Measurements from ENCODE around the gene MYOF. TPM values are rescaled to one million over a fixed set of nuclear protein-coding genes. Genes with fewer than 3 reads are reported as not detected.
"Not testable (repeated sequence)": the region's sequence is repeated elsewhere in the genome, so short reads cannot be mapped to it uniquely, and the experiment has no call there.

The MYOF gene
- total RNA-seq, 1 donor from 2014 or later, result 21.0 TPM

DNA sequence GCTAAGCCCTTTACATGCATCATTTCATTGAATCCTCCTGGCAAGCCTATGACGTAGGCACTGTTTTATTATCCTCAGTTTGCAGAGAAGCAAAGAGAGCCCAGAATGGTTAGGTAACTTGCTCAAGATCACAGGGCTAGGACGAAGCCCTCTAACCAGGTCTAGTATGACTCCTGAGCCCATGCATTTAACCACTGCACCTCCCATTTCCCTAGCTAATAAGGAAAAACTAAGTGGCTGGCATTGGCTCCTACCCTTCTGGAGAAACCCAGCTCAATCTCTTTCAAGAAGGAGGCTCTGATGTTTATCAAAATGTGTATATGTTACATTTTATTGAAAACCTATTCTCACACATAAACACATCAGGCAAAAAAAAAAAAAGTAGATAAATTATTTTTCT, 19.8 kb downstream of the MYOF start:
- intact Hi-C loops (cut with micrococcal nuclease), result no loop called here
- no peak for DNase-seq
- ATAC-seq, result no peak

DNA sequence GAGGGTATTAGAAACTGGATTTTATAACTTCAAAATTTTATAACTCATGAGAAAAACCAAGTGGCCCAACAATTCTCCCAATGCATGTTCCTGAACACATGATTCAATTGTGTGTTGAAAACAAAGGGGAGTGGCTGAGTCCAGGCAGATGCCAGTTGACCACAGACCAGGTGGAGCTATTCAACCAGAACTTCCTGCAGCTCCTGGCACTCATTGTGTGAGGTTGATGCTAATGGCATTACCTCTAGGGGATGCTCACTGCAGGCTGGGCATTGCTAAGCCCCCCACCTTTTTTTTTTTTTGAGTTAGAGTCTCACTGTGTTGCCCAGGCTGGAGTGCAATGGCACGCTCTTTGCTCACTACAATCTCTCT, 20.3 kb downstream of the MYOF start:
- ATAC-seq, result no peak
- DNase-seq, result no peak
- intact Hi-C loops (cut with micrococcal nuclease), result no loop called here

DNA sequence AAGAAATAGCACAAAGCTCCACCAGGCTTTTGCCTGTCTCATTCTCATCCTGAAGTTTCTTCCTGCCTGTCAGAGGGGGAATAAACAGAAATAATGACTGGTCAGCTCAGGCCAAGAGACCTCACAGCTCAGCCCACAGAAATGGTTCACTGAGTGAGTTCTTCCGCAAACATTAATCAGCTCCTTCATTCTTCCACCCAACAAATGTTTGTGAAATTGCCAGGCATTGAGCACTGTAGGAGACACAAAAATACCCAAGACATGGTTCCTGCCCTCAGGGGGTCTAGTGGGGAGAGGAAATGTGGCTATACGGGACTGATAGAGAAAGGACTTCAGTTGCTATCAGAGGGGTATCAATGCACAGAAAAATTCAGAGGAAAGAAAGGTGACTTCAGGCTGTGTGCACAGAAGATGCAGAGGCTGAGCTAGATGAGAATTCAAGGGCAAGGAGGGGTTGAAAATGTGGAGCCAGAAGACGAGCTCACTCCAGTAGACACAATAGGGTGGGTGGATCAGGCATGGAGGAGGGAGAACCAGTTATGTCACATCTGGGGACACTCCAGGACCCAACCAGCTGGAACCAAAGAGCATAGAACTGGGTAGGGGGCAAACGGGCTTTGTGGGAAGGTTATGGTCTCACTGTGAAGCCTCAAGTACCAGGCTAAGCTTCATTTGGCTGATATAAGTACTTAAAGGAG, 20.9 kb downstream of the MYOF start:
- DNase-seq (no peak), ATAC-seq (no peak)
- intact Hi-C loops (cut with micrococcal nuclease), result no loop called here

DNA sequence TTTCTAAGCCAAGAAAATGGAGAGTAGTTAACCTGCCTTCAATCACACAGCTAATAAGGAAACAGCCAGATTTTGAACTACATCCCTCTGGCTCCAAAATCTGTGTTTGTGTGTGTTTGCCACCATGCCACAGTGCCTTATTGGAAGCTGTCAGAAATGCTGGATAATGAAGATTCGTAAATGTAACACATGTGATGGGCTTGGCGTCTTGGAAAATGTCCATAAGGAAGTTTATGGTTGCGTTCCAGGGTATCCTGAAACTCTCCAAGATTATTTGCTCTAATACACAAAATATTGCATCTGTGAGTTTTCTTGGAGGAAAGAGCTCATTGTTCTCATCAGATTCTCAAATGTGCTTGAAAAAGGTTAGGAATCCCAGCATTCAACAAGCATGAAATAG, 22.7 kb downstream of the MYOF start:
- intact Hi-C loops (cut with micrococcal nuclease), result no loop called here
- no peak for ATAC-seq

DNA sequence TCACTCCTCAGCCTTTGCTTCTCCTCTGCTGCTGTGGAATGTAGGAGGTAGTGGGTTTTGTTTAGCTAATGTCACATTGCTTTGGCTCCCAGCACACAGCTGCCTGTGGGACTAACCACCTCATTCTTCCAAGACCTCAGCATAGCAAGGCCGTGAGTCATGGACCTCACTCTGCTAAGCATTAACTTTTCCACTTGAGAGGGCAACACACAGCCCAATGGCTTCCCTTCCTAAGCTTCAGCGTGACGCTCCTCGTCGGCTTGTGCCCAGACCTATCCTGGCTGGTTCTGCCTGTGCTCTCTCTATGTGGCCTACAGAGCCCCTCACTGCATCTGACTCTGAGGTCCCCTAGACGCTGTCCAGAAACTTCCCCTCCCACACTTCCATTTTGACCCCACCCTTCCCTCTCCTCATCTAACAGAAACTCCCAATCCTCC, 23.3 kb downstream of the MYOF start:
- peak; percentile 42 for DNase-seq
- intact Hi-C loops (cut with micrococcal nuclease), result no loop called here
- ATAC-seq, result peak; percentile 87

More for the DNA sequence above, 22.7 kb downstream of the MYOF start:
- no peak for DNase-seq

DNA sequence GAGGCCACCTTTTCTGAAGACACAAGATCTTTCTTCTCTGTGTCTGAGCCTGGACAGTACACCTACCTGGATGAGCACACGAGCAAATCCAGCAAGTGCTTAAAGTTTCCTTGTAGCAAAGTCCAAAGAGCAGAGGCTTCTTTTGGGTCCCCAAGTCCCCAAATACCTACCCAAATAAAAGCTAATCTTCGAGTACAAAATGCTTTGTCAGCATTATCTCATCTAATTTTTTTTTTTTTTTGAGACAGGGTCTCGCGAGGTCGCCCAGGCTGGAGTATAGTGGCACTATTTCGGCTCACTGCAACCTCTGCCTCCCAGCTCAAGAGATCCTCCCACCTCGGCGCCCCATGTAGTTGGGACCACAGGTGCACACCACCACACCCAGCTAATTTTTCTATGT, 24.6 kb downstream of the MYOF start:
- no peak for DNase-seq
- ATAC-seq, result no peak
- intact Hi-C loops (cut with micrococcal nuclease), result no loop called here

DNA sequence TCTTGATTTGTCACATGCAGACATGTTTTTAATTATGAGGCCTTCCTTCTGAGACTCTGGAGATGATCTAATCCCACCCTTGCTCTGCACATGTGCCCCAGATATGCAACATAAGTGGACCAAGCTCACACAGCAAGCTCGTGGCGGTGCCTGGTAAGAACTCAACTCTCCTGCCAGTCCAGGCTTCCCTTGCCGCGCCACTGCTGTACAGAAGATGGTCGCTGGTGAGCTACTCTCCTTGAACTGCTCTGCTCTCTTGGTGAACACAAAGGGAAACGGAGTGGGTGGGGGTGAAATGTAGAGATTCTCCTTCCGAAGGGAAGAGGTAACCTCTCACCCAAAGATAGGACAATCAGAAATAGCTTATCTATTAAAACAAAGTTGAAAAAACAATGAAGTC, 25.7 kb downstream of the MYOF start:
- ATAC-seq, result no peak
- no peak for DNase-seq
- intact Hi-C loops (cut with micrococcal nuclease), result no loop called here

DNA sequence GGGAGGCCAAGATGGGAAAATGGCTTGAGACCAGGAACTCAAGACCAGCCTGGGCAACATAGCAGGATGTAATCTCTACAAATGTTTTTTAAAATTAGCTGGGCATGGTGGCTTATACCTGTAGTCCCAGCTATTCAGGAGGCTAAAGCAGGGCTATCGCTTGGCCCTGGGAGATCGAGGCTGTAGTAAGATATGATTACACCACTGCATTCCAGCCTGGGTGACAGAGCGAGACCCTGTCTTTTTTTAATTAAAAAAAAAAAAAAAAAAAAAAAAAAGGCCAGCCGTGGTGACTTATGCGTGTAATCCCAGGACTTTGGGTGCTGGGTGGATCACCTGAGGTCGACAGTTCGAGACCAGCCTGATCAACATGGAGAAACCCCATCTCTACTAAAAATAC, 27.4 kb downstream of the MYOF start:
- ATAC-seq (no peak), DNase-seq (no peak)
- intact Hi-C loops (cut with micrococcal nuclease), result no loop called here

DNA sequence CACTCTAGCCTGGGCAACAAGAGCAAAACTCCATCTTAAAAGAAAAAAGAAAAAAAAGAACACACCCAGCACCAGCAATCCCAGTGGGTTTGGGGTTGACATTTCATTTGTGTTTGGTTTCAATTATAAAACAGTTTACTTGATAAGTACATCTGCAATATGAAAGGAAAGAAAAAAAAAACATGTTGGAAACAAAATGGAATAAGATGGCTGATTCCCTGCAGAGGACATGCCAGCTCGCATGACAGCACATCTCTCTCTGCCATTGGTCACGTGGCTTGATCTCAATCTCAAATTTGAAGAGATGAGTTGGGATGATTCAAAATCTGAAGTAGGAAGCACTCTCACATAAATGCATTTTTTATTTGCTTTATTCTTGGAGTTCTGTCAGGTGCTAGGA, 28.0 kb downstream of the MYOF start:
- no peak for ATAC-seq
- DNase-seq, result no peak
- intact Hi-C loops (cut with micrococcal nuclease), result no loop called here

DNA sequence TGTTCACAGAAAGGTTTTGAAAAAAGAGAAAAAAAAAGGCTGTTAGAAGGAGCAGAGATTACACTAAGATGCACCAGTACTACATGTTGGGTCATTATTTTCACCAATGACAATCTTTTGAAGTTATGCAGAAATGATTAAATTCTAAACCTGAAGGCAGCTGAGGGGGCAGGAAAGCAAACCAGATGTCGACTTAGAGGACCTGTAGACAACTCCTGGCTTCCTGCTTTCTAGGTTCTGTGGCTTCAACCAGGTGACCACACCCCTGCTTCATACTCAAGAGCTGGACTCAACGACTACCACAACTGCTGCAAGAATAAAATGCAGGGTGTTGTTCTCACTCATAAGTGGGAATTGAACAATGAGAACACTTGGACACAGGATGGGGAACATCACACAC, 30.0 kb downstream of the MYOF start:
- DNase-seq, result no peak
- no peak for ATAC-seq
- intact Hi-C loops (cut with micrococcal nuclease), result no loop called here

DNA sequence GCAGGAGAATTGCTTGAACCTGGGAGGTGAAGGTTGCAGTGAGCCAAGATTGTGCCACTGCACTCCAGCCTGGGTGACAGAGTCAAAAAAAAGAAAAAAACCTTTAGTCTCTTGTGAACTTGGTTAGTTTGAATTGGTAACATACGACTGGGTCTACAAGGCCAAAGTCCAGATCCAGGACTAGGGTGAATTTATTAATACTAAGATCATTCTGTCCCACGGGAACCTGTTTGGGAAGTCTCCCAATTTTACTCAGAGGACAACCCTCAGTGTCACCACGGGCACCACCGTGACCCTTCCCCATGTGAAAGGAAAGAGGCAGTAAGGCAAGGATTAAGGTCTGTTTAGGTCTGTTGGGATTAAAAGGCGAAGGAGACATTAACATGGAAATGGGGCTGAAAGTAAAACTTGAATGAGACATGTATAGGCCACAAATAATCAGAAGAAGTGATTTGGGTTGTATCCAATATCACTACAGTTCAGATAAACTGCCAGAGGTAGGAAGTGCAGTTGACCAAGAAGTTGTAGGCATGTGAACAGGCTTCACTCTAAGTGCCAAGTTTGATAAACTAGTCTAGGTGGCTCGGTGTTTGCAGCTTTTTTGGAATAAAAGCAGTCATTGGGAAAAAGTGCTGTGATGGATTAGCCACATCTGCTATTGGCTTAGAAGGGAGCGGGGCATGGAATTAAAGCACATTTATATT, 30.7 kb downstream of the MYOF start:
- DNase-seq (no peak), ATAC-seq (no peak)
- intact Hi-C loops (cut with micrococcal nuclease), result no loop called here

DNA sequence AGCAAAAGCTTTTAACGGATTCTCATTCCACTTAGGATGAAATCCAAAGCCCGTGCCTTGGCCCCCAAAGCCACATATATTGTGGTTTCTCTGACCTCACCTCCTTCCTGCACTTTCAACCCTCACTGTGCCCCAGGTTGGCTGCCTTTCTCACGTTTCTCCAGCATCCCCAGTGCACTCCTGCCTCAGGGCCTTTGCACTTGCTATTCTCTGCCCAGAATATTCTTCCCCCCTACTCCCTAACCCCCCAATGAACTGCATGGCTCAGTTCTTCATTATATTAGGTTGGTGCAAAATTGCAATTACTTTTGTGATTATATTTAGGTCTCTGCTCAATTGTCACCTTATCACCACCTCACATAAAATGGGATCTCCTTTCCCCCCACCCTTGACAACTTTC, 34.2 kb downstream of the MYOF start:
- no peak for DNase-seq
- no peak for ATAC-seq
- intact Hi-C loops (cut with micrococcal nuclease), result no loop called here

DNA sequence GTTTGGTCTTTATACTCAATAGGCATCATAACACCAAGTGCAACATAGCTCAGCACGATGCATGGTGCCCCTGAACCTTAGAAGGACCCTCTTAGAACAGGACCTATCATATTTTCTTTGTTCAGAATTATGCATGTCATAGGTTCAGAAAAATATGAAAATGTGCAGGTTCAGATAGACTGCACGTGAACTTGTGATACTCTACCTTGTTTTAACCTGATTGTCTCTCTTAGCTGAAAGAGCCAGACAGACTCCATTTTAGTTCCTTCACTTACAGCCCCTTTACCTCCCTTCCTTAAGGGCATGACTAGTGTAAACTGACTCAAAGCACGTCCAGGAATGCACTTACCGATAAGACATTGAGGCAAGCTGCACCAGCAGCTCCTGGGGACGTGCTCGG, 35.1 kb downstream of the MYOF start:
- ATAC-seq (no peak), DNase-seq (no peak)
- intact Hi-C loops (cut with micrococcal nuclease), result no loop called here

DNA sequence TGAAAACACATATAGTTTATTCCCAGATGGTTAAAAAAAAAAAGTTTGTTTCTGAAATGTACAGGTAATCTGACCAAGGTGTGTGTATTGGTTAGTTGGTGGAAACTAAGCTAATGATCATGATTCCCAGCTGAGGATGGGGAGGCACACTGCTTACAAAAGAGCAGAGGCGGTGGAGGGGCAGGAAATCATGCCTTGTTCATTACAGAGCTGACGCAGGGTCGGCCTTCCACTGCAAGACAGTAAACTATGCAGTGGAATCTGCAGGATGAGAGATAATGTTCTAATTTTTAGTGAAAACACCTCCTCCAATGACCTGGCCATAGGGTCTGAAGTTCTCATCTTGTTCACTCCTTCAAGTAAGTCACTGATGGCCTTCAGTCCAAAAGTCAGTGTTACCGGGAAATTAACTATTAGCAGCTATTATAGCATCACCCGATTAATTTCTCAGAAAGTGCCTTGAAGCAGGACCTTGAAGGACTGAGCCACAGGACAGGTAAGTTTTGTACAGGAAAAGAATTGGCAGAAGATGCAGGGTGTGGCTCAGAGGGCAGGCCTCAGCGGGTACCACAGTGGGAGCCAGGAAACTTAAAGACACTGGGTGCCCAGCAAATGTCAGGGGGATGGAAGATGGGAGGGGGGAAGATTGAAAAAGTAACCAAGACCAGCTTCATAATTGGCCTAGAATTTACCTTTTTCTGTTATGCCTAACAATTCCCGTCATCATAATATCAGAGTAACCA, 36.0 kb downstream of the MYOF start:
- ATAC-seq (no peak), DNase-seq (no peak)
- intact Hi-C loops (cut with micrococcal nuclease), result no loop called here

DNA sequence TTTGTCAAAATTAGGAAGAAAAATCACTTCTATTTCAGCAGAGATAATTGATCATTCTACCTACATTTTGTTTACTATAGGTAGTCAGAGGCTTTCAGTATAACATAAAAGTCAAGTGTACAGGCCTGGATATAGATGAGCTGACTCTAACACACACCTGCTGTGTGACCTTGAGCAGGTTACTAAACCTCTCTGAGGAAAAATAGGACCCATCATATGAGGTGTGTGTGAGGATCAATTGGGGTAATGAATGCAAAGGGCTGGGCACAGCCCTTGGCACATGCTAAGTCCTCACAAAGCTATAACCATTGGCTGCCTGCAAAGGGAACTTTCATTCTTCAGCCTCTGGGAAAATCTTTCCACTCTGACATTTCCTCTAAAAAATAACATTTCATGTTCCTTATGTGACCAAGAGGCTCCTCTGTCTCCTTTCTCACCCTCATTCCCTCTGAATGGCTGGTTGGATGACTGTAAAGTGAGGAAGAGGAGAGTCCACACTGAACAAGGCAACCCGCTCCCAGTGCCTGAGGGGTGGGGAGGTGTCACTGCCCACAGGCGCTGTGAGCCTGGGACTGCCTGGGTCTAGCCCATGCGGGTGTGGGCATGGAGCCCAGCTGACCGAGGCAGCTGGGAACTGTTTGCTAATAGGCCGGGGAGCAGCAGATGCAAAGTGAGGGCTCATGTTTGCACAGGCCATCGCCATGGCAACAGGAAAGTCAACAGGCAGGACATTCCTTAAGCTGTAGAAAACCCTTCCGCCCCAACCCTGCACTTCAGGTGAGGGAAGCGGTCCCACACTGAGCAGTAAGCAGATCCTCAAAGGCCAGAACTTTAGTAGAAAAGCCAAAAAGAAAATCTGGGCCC, 36.8 kb downstream of the MYOF start:
- ATAC-seq (peak; percentile 95), DNase-seq (peak; percentile 88)
- intact Hi-C loops (cut with micrococcal nuclease), result no loop called here

DNA sequence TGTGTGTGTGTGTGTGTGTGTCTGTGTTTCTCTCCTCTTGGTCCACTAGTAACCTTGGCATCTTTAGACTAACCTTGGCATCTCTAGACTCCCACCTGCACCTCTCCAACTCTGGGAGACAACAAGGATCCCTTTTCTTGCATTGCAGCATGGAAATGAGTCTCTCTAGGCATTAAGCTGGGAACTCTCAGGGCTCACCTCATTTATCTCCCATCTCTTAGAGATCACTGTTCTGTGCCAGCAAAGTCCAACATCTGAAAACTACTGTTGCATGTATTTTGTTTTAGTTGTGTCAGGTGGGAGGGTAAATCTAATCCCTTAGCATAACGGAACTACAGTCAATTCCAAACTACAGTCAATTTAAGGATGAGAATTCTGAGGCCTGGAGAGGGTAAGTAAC, 38.7 kb downstream of the MYOF start:
- DNase-seq, result no peak
- intact Hi-C loops (cut with micrococcal nuclease), result no loop called here
- ATAC-seq, result no peak

DNA sequence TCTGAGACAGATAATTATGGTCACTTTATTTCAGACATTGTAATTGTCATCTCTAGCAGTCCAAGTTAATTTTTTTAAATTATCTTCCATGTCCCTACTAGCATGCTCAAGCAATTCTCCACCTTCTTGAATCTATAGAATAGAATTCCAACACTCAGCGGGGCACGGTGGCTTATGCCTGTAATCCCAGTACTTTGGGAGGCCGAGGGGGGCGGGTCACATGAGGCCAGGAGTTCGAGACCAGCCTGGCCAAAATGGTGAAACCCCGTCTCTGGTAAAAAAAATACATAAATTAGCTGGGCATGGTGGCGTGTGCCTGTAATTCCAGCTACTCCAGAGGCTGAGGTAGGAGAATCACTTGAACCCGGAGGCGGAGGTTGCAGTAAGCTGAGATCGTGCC, 39.4 kb downstream of the MYOF start:
- intact Hi-C loops (cut with micrococcal nuclease); ATAC-seq; DNase-seq: not testable (repeated sequence)

DNA sequence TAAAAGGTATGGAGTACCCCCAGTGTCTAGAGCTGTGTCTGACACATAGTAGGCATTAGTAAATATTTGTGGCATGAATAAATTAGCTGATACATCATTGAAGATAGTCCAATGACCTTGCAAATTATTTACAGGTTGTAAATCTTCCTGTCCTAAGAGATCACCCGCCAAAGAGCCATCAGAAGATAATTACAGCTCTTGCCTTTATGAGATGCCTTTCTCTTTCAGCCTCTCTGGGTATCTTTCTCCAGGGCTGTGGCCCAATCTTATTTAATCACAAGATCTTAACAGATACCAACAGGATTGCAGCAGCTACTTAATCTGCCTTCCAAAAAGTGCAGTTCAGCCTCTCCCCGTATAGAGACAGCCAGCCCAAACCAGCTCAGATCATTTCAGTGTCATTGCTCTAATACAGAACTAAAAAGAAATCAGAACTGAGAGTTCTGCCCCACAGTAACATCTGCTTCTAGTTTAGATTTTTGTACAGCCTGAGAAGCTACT, 41.5 kb downstream of the MYOF start:
- ATAC-seq, result no peak
- intact Hi-C loops (cut with micrococcal nuclease), result no loop called here
- no peak for DNase-seq

DNA sequence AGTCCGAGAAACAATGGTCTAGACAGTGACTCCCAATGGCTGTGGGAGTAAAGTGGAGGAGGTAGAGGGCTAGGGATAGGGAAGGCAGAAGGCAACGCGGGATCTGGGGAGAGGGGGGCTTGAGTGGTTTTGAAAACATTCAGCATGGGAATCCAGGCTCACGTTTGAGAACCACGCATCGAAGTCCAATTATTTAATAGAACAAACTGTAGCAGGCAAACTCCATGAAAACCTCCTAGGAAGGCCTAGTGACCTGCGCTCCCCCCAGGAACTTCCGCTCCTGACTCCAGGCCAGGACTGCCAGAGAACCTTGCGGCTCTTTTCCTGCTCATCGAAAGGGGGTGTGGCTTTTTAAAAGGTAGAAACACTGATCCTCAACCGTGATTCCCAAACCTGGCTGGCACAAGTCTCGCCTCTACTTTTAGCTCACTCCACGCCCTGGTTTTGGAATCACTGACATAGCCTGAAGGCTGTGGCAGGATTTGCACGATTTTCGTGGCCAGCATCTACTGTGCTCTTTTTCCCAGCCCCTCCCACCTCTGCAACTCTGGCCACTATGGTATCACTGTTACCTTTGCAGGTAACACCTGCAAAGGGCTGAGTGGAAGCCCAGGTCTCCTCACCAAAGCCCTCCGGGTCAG, 43.4 kb downstream of the MYOF start:
- intact Hi-C loops (cut with micrococcal nuclease), result no loop called here
- ATAC-seq (no peak), DNase-seq (no peak)

Measured in left ventricle myocardium superior (tissue), 1 donor.